DND-41 (cell line): ENCODE data around the gene PPIC.

ENCODE experiments used
- ATAC-seq: fragments of 200-7000 bp; cut with Tn5 transposase; 3 replicates; pipeline ENCODE4 v1.9.1; 2021; ENCODE audit warnings: low read depth; ENCODE audit not compliant: insufficient read depth
- DNase-seq: peaks from one replicate; pipeline ENCODE4 v3.0.0-alpha.2; 2020
- H2AFZ ChIP-seq: 2 replicates; pipeline ENCODE4 v1.6.0; 2012; ENCODE audit warnings: low read depth, low read length
- H3K27ac ChIP-seq: 2 replicates; pipeline ENCODE4 v1.5.1; 2012; ENCODE audit warnings: low read length, inconsistent platforms
- H3K27me3 ChIP-seq: fragments of 200-600 bp; sonication (generic); 2 replicates; pipeline ENCODE4 v1.6.0; 2012; ENCODE audit warnings: low read length, mild to moderate bottlenecking, inconsistent platforms; ENCODE audit not compliant: insufficient read depth, poor library complexity
- H3K36me3 ChIP-seq: 2 replicates; pipeline ENCODE4 v1.5.1; 2012; ENCODE audit warnings: low read length, inconsistent platforms; ENCODE audit not compliant: insufficient read depth
- H3K4me1 ChIP-seq: 2 replicates; pipeline ENCODE4 v1.5.1; 2012; ENCODE audit warnings: mild to moderate bottlenecking, low read length; ENCODE audit not compliant: insufficient read depth
- H3K4me2 ChIP-seq: 2 replicates; pipeline ENCODE4 v1.6.0; 2012; ENCODE audit warnings: mild to moderate bottlenecking, moderate library complexity, low read length, inconsistent platforms; ENCODE audit not compliant: insufficient read depth
- H3K4me3 ChIP-seq, 2 experiments: fragments of 200-600 bp in 1 of 2; shearing (Covaris generic) in 1 of 2; 2 replicates each; pipeline ENCODE4 v1.5.1; 2012 to 2016; ENCODE audit warnings: inconsistent platforms in 2 of 2, low read length in 2 of 2, mild to moderate bottlenecking in 2 of 2, low read depth in 1 of 2, moderate library complexity in 1 of 2
- H3K79me2 ChIP-seq: 2 replicates; pipeline ENCODE4 v1.6.0; 2012; ENCODE audit warnings: low read length, inconsistent platforms; ENCODE audit not compliant: insufficient read depth
- H3K9ac ChIP-seq: 2 replicates; pipeline ENCODE4 v1.6.0; 2012; ENCODE audit warnings: low read depth, mild to moderate bottlenecking, inconsistent platforms, low read length, moderate library complexity
- H3K9me3 ChIP-seq: 2 replicates; pipeline ENCODE4 v1.5.1; 2012; ENCODE audit warnings: low read length, moderate library complexity, mild to moderate bottlenecking, inconsistent platforms; ENCODE audit not compliant: insufficient read depth, severe bottlenecking
- H4K20me1 ChIP-seq: 2 replicates; pipeline ENCODE4 v1.6.0; 2012; ENCODE audit warnings: low read length; ENCODE audit not compliant: insufficient read depth
- EZH2 ChIP-seq: IDR thresholded peaks from 3 replicates; pipeline ENCODE4 v1.6.1; 2012; ENCODE audit warnings: borderline replicate concordance, low read depth, mild to moderate bottlenecking, moderate library complexity, low read length, inconsistent platforms; ENCODE audit not compliant: severe bottlenecking
- TF ChIP-seq, protein P1 (sequence below): IDR thresholded peaks from 2 replicates; pipeline ENCODE4 v1.5.1; 2012; ENCODE audit warnings: borderline replicate concordance, low read length, moderate library complexity, mild to moderate bottlenecking; ENCODE audit not compliant: poor library complexity, severe bottlenecking; ENCODE audit errors: extremely low read depth

PPIC gene

DNA sequence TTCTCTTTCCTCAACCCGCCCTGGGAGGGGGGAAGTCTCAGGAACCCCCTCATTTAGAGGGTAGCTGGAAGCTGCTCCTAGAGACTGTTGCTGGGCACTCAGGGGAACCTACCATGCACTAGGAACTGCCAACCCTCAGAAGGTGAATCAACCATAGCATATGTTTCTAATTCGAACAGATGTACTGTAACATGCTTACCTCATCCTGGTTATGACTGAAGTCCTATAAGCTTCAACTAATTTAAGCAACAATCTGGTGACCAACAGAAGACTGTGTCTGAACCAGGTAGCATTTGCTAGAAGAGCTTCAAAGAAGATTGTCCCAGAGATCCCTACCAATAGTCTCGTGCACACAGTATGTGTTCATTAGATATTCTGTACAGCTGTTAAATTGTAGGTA lies 46.8 kb upstream of the PPIC start:
- DNase-seq (no peak), ATAC-seq (no peak)
- no peaks in the 10 kb centered on the region for H3K27me3 ChIP-seq
- H3K9me3 ChIP-seq, result peaks cover 2% of the 10 kb centered on the region
- H3K36me3 ChIP-seq, result no peaks in the 10 kb centered on the region
- H3K79me2 ChIP-seq, result no peaks in the 10 kb centered on the region
- no peaks in the 10 kb centered on the region for H4K20me1 ChIP-seq
- TF ChIP-seq EZH2, result no peak
- TF ChIP-seq, protein P1, sequence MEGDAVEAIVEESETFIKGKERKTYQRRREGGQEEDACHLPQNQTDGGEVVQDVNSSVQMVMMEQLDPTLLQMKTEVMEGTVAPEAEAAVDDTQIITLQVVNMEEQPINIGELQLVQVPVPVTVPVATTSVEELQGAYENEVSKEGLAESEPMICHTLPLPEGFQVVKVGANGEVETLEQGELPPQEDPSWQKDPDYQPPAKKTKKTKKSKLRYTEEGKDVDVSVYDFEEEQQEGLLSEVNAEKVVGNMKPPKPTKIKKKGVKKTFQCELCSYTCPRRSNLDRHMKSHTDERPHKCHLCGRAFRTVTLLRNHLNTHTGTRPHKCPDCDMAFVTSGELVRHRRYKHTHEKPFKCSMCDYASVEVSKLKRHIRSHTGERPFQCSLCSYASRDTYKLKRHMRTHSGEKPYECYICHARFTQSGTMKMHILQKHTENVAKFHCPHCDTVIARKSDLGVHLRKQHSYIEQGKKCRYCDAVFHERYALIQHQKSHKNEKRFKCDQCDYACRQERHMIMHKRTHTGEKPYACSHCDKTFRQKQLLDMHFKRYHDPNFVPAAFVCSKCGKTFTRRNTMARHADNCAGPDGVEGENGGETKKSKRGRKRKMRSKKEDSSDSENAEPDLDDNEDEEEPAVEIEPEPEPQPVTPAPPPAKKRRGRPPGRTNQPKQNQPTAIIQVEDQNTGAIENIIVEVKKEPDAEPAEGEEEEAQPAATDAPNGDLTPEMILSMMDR, result no peak
- H3K4me3 ChIP-seq, result no peak overlapping the region
- no peak overlapping the region for H3K27ac ChIP-seq
- H2AFZ ChIP-seq, result no peak overlapping the region
- no peaks in the 10 kb centered on the region for H3K4me1 ChIP-seq
- H3K4me2 ChIP-seq, result no peak overlapping the region
- no peak overlapping the region for H3K9ac ChIP-seq

DNA sequence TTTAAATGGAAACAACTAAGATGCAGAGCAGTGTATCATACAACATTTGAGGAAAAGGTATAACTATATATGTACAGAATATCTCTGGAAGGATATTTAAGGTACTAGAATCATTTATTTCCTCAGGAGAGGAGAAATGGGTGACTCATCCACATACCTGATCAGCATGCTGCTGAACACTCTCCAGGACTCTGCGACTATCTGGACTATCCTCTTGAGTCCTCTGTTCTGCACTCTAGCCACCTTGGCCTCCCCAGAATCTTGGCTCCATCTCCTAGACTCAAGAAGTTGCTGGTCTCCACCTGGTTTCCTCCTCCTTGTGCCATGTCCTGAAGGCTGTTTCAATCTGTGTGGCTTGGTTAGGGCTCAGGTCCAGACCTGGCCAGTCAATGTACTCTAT lies 43.7 kb upstream of the PPIC start:
- Histone ChIP-seq H3K4me1 (no peaks in the 10 kb centered on the region), H3K9me3 (no peaks in the 10 kb centered on the region), H3K9ac (no peak overlapping the region), H2AFZ (no peak overlapping the region), H3K4me2 (no peak overlapping the region), H3K27ac (no peak overlapping the region), H3K36me3 (no peaks in the 10 kb centered on the region), H3K79me2 (no peaks in the 10 kb centered on the region), H3K27me3 (no peaks in the 10 kb centered on the region), H3K4me3 (no peak overlapping the region), H4K20me1 (no peaks in the 10 kb centered on the region)
- TF ChIP-seq, protein P1, result no peak
- no peak for TF ChIP-seq EZH2
- DNase-seq, result no peak
- ATAC-seq, result no peak

DNA sequence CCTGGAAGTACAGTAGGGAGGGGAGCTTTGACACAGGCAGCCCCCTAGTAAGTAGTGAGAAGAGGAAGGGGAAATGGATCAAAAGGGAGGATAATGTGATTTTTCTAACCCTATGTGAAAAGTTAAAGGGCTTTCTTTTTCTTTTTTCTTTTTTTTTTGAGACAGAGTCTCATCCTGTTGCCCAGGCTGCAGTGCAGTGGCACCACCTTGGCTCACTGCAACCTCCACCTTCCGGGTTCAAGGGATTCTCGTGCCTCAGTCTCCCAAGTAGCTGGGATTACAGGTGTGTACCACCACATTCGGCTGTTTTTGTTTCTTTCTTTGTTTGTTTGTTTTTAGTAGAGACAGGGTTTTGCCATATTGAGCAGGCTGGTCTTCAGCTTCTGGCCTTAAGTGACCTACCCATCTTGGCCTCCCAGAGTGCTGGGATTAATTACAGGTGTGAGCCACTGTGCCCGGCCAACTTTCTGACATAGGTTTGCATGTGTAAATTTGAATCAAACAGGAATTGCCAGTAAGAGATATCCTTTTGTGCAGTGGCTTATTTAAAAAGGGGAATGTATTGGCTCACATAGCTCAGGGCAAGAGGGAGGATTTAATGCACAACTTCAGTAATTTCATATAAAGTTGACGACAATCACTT lies 39.1 kb upstream of the PPIC start:
- Histone ChIP-seq H3K9me3 (no peaks in the 10 kb centered on the region), H3K27ac (no peak overlapping the region), H2AFZ (no peak overlapping the region), H3K79me2 (no peaks in the 10 kb centered on the region), H3K9ac (no peak overlapping the region), H3K27me3 (no peaks in the 10 kb centered on the region), H3K4me2 (no peak overlapping the region), H4K20me1 (no peaks in the 10 kb centered on the region), H3K36me3 (no peaks in the 10 kb centered on the region), H3K4me3 (no peak overlapping the region), H3K4me1 (no peaks in the 10 kb centered on the region)
- no peak for TF ChIP-seq EZH2
- TF ChIP-seq, protein P1, result no peak
- ATAC-seq (no peak), DNase-seq (no peak)
